NOMO-1 treated with DMSO at 0.1 percent for 48 hours (cell line): ENCODE results near the gene POLE.

Source experiments
- DNase-seq: peaks from one replicate; lab custom pipeline; 2025; ENCODE audit not compliant: unreplicated experiment; lab: John Stamatoyannopoulos, UW

The POLE gene

GRCh38 chr12:132658149-132658894, 28.8 kb downstream of the POLE start:
- no peak for DNase-seq

GRCh38 chr12:132657004-132657727, 30.0 kb downstream of the POLE start:
- no peak for DNase-seq

GRCh38 chr12:132653567-132654290, 33.4 kb downstream of the POLE start:
- DNase-seq: no peak

GRCh38 chr12:132651444-132652100, 35.6 kb downstream of the POLE start:
- DNase-seq: peak; percentile 100

- DNase-seq: no peak
Measured at GRCh38 chr12:132649226-132649945, 37.8 kb downstream of the POLE start.

- DNase-seq: no peak
Measured at GRCh38 chr12:132648616-132649225, 38.4 kb downstream of the POLE start.

GRCh38 chr12:132647858-132648257, 39.3 kb downstream of the POLE start:
- DNase-seq: no peak

GRCh38 chr12:132646850-132647249, 40.3 kb downstream of the POLE start:
- DNase-seq: no peak

- no peak for DNase-seq
Measured at GRCh38 chr12:132642846-132643835, 44.0 kb downstream of the POLE start.

GRCh38 chr12:132641811-132642650, 45.1 kb downstream of the POLE start:
- DNase-seq: no peak

GRCh38 chr12:132640936-132641335, 46.2 kb downstream of the POLE start:
- no peak for DNase-seq

- no peak for DNase-seq
Measured at GRCh38 chr12:132639956-132640520, 47.1 kb downstream of the POLE start.

- DNase-seq: peak; percentile 80
Measured at GRCh38 chr12:132638541-132639408, 48.4 kb downstream of the POLE start.

GRCh38 chr12:132637811-132638210, 49.3 kb downstream of the POLE start:
- no peak for DNase-seq

GRCh38 chr12:132635076-132635955, 51.8 kb downstream of the POLE start:
- no peak for DNase-seq
